A549 (cell line): ENCODE results near the gene CUL1.

ENCODE experiments used
- CEBPB ChIP-seq, 2 experiments: fragments of >200 bp in 1 of 2; sonication (Bioruptor Twin) in 1 of 2; formaldehyde crosslinking in 1 of 2; IDR thresholded peaks; 2 replicates each; pipeline ENCODE4 v1.6.1; 2012 to 2016
- CTCF ChIP-seq: fragments of >200 bp; sonication (Bioruptor Twin); formaldehyde crosslinking; IDR thresholded peaks from 3 replicates; pipeline ENCODE4 v1.5.1; 2016
- POLR2A ChIP-seq: IDR thresholded peaks from 2 replicates; pipeline ENCODE4 v1.6.1; 2012; ENCODE audit warnings: mild to moderate bottlenecking, low read length

- no peak for TF ChIP-seq POLR2A
- no peak for TF ChIP-seq CTCF
- no peak for TF ChIP-seq CEBPB (IDR thresholded peaks at IDR 0.05)
Observed at GRCh38 chr7:148772297-148773089, 73.8 kb downstream of the CUL1 start.
